AG09309 (cell line): Measurements from ENCODE around the gene ENOX2.
"Not testable (repeated sequence)": the region's sequence is repeated elsewhere in the genome, so short reads cannot be mapped to it uniquely, and the experiment has no call there.

Experiments used
- DNase-seq: peaks from one replicate; pipeline ENCODE4 v3.0.0-alpha.2; 2010; ENCODE audit warnings: low read depth
- H3K4me3 ChIP-seq: 2 replicates; pipeline ENCODE4 v1.5.1; 2011; ENCODE audit warnings: mild to moderate bottlenecking, low read depth, low read length, moderate library complexity; ENCODE audit not compliant: control insufficient read depth
- CTCF ChIP-seq: IDR thresholded peaks from 2 replicates; pipeline ENCODE4 v1.5.1; 2011; ENCODE audit warnings: mild to moderate bottlenecking, low read depth, low read length, inconsistent platforms; ENCODE audit not compliant: insufficient read depth, control insufficient read depth; ENCODE audit errors: missing control alignments

ENOX2 gene

GRCh38 chrX:130829526-130830515 is 73.2 kb downstream of the ENOX2 start:
- no peak for TF ChIP-seq CTCF
- DNase-seq: no peak
- no peak overlapping the region for H3K4me3 ChIP-seq

GRCh38 chrX:130828641-130829040 is 74.4 kb downstream of the ENOX2 start:
- TF ChIP-seq CTCF: no peak
- DNase-seq: no peak
- no peak overlapping the region for H3K4me3 ChIP-seq

GRCh38 chrX:130827648-130828047 is 75.4 kb downstream of the ENOX2 start:
- DNase-seq: no peak
- TF ChIP-seq CTCF: no peak
- no peak overlapping the region for H3K4me3 ChIP-seq

DNA sequence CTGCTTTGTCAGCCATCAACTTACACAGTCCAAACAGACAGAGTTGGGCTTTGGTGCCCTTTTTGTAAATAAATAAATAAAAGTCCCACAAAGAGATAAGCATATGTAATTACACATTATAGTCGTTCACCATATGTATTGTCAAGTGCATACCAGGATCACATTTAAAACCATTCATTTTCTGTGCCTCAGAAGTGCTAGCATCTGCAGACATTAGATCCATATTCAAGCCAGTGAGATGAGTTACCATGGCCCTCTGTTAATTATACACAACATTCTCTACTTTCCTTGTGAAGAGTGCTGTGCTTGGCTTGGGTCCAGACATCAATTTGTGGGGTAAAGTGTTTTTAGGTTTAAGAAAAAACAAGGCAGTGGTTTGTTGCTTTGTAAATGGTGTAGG is 76.8 kb downstream of the ENOX2 start:
- no peak for TF ChIP-seq CTCF
- no peak overlapping the region for H3K4me3 ChIP-seq
- no peak for DNase-seq

GRCh38 chrX:130825525-130825924 is 77.5 kb downstream of the ENOX2 start:
- TF ChIP-seq CTCF: no peak
- no peak for DNase-seq
- H3K4me3 ChIP-seq: no peak overlapping the region

GRCh38 chrX:130819367-130819766 is 83.6 kb downstream of the ENOX2 start:
- DNase-seq: not testable (repeated sequence)

GRCh38 chrX:130813932-130814331 is 89.1 kb downstream of the ENOX2 start:
- DNase-seq, H3K4me3 ChIP-seq: not testable (repeated sequence)

More at GRCh38 chrX:130819367-130819766, 83.6 kb downstream of the ENOX2 start:
- not testable (repeated sequence) for H3K4me3 ChIP-seq
